ENCODE results near the gene TXNDC12. TPM values are rescaled to one million over a fixed set of nuclear protein-coding genes. Genes with fewer than 3 reads are reported as not detected.

The TXNDC12 gene
- total RNA-seq, 4 donors from 2014 or later = 16.9 to 23.0 (median 19.6) TPM

DNA sequence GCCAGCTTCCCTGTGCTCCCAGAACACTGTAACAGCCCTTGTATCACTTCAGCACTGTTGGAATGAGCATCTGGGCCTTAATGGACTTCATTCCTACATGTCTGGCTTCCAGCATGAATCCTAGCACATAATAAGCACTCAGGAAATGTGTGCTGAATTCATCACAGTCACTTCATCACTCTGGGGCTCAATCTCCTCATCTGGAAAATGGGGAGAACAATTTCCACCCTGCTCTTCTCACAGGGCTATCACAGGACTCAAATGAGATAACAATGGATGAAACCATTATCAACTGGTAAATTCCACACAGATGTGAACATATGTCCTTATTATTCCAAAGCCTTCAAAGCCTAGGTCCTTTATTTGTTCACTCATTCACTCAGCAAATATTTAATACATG lies 76.9 kb downstream of the TXNDC12 start:
- Histone ChIP-seq H3K27ac (no peak overlapping the region), H3K4me3 (no peak overlapping the region), H3K9me3 (no peaks in the 10 kb centered on the region), H3K36me3 (no peaks in the 10 kb centered on the region), H3K4me1 (no peaks in the 10 kb centered on the region), H3K27me3 (no peaks in the 10 kb centered on the region)
- no peak for ATAC-seq
- TF ChIP-seq POLR2A (IDR thresholded peaks at IDR 0.05) (no peak), POLR2AphosphoS5 (IDR thresholded peaks at IDR 0.05) (no peak), EP300 (IDR thresholded peaks at IDR 0.05) (no peak)
- TF ChIP-seq, protein P1, sequence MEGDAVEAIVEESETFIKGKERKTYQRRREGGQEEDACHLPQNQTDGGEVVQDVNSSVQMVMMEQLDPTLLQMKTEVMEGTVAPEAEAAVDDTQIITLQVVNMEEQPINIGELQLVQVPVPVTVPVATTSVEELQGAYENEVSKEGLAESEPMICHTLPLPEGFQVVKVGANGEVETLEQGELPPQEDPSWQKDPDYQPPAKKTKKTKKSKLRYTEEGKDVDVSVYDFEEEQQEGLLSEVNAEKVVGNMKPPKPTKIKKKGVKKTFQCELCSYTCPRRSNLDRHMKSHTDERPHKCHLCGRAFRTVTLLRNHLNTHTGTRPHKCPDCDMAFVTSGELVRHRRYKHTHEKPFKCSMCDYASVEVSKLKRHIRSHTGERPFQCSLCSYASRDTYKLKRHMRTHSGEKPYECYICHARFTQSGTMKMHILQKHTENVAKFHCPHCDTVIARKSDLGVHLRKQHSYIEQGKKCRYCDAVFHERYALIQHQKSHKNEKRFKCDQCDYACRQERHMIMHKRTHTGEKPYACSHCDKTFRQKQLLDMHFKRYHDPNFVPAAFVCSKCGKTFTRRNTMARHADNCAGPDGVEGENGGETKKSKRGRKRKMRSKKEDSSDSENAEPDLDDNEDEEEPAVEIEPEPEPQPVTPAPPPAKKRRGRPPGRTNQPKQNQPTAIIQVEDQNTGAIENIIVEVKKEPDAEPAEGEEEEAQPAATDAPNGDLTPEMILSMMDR (IDR thresholded peaks at IDR 0.05) = no peak

DNA sequence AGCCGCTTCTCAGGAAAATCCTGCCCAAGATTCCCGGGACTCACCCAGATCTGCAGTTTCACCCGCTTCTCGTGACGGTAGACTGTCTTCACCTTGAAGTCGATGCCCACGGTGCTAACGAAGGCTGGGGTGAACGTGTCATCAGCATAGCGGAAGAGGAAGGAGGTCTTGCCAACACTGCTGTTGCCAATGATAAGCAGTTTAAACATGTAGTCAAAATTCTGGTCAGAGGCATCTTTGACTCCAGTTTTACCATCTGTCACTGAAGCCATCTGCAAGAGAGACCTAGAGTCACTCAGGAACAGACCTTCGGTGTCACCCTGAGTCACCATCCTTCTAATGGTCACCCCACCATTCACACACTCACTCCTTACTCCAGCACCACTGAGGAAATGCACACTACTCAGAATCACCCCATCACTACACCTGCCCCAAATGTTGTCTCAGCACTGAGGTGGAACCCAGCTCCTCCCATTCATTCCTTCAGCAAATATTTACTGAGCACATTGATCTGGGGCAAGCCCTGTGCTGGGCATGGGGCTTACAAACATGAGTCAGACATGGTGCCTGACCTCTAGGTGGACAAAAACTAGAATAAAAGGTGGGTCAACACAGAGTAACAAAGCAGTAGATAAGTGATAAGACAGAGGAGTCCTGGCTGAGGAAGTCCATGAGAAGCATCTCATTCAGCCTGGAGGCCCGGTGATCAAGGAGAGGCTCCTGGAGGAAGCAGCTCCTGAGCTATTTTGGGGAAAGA lies 78.0 kb downstream of the TXNDC12 start:
- no peaks in the 10 kb centered on the region for H3K27me3 ChIP-seq

DNA sequence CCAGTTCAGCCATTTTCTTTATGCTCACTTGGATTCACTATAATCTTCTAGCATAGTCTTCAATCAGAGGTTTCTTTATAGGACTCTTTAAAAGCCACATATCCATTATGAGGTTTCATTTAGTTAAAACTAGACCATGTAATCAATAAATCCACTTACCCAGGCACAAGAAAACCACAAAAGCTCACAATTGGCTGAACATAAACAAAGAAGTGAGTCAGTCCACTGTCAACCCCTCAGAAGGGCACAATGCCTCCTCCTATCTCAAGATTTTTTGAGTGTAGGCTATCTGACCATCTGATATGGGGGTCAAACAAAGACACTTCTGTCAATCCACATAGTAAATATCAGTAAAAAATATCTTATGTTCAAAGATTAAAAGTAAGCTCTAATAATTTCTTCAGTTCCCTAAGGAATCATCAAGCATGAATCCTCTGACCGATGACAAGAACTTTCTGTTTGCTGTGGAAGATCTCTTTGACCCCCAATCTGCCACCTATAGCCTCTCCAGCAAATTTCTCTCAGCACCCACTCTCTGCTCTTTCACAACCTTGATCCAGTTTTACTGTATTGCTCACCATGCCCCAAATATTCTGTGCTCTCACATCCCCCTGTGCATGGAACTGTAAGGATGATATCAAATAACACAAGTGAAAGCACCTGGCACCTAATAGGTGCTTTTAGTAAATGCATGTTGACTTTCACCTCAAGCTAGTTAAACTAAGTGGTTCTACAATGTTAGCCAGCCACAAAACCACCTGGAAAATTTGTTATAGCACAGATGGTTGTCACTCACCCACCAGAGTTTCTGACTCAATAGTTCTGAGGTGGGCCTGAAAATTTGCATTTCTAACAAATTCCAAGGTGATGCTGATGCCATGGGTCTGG lies 81.2 kb downstream of the TXNDC12 start:
- 71 to 75% methylated on average over 1 of the region's 1 CpG for whole genome bisulfite sequencing, 2 donors (ENCODE audit: low coverage in 1 of 2)
- Histone ChIP-seq H3K36me3 (no peaks in the 10 kb centered on the region), H3K27ac (no peak overlapping the region), H3K9me3 (no peaks in the 10 kb centered on the region), H3K4me1 (no peaks in the 10 kb centered on the region), H3K4me3 (no peak overlapping the region), H3K27me3 (no peaks in the 10 kb centered on the region)
- TF ChIP-seq, protein P1 (IDR thresholded peaks at IDR 0.05) = no peak
- no peak for TF ChIP-seq EP300 (IDR thresholded peaks at IDR 0.05)
- TF ChIP-seq POLR2AphosphoS5 (IDR thresholded peaks at IDR 0.05) = no peak
- no peak for TF ChIP-seq POLR2A (IDR thresholded peaks at IDR 0.05)
- no peak for ATAC-seq

More for the DNA sequence above, 78.0 kb downstream of the TXNDC12 start:
- Histone ChIP-seq H3K27ac (no peak overlapping the region), H3K4me3 (no peak overlapping the region), H3K9me3 (no peaks in the 10 kb centered on the region), H3K4me1 (no peaks in the 10 kb centered on the region), H3K36me3 (no peaks in the 10 kb centered on the region)
- WGBS, 2 donors (ENCODE audit: low coverage in 1 of 2) = 90 to 93% methylated on average over 9 to 12 of the region's 12 CpGs
- no peak for ATAC-seq
- TF ChIP-seq POLR2AphosphoS5 (IDR thresholded peaks at IDR 0.05) = no peak
- TF ChIP-seq EP300 (IDR thresholded peaks at IDR 0.05) = no peak

Small RNA genes lying within 50 kb of the gene (small RNA-seq; reads per million reads assigned to genes)
- 0 reads per million in 4 donors for gene RN7SL290P
- 0.09 to 0.27 (median 0.19) reads per million in 4 donors for gene RNA5SP48

Other genes starting within 250 kb of the TXNDC12 start
- 10 to 100 TPM; 61.1 to 78.1 (median 67.5) TPM for gene NRDC, start 176.5 kb downstream of the TXNDC12 start, total RNA-seq
- under 1 TPM; under 0.01 to 0.81 (median 0.34) TPM for gene RAB3B, start 64.5 kb downstream of the TXNDC12 start, total RNA-seq
- gene KTI12, start 21.4 kb downstream of the TXNDC12 start, total RNA-seq = 10 to 100 TPM in 1 of 4 donors, 1 to 10 TPM in 3; 7.4 to 10.3 (median 8.9) TPM
- 10 to 100 TPM; 31.4 to 64.5 (median 42.0) TPM for gene BTF3L4, start 1.1 kb upstream of the TXNDC12 start, total RNA-seq
- 10 to 100 TPM; 36.4 to 79.9 (median 40.4) TPM for gene ZFYVE9, start 86.9 kb upstream of the TXNDC12 start, total RNA-seq

Measured in gastroesophageal sphincter (tissue), 4 donors.